Trophoblast cell (in vitro differentiated cells and primary cell): ENCODE measurements around the gene GFRA1.

Experiments
- DNase-seq, 2 donors: peaks; one replicate each; pipeline ENCODE4 v3.0.0-alpha.2; 2016
- H2AFZ ChIP-seq: 2 replicates; pipeline ENCODE4 v1.6.1; 2013; ENCODE audit warnings: low read length, moderate library complexity, mild to moderate bottlenecking; ENCODE audit not compliant: insufficient read depth, poor library complexity
- H2AK5ac ChIP-seq: 2 replicates; pipeline ENCODE4 v1.6.1; 2013; ENCODE audit warnings: mild to moderate bottlenecking, low read length
- H2BK120ac ChIP-seq: 2 replicates; pipeline ENCODE4 v1.6.1; 2013; ENCODE audit warnings: low read length, mild to moderate bottlenecking, moderate library complexity; ENCODE audit not compliant: insufficient read depth, poor library complexity
- H2BK12ac ChIP-seq: 2 replicates; pipeline ENCODE4 v1.6.1; 2013; ENCODE audit warnings: mild to moderate bottlenecking, low read length, moderate library complexity
- H2BK5ac ChIP-seq: 2 replicates; pipeline ENCODE4 v1.6.1; 2013; ENCODE audit warnings: low read length, low read depth, moderate library complexity, mild to moderate bottlenecking; ENCODE audit not compliant: poor library complexity
- H3K14ac ChIP-seq: 2 replicates; pipeline ENCODE4 v1.6.1; 2013; ENCODE audit warnings: mild to moderate bottlenecking, low read length
- H3K18ac ChIP-seq: 2 replicates; pipeline ENCODE4 v1.6.1; 2013; ENCODE audit warnings: mild to moderate bottlenecking, low read length
- H3K23ac ChIP-seq: 2 replicates; pipeline ENCODE4 v1.6.1; 2013; ENCODE audit warnings: low read length
- H3K27ac ChIP-seq: 2 replicates; pipeline ENCODE4 v1.5.1; 2013; ENCODE audit warnings: low read depth, mild to moderate bottlenecking, inconsistent platforms, low read length, moderate library complexity
- H3K27me3 ChIP-seq: 2 replicates; pipeline ENCODE4 v1.6.1; 2013; ENCODE audit warnings: inconsistent platforms, mild to moderate bottlenecking, low read length, moderate library complexity; ENCODE audit not compliant: insufficient read depth
- H3K36me3 ChIP-seq, 2 experiments: 1 replicate in 1 of 2; 2 replicates in 1 of 2; pipeline ENCODE4 v1.6.1; 2013; ENCODE audit warnings: low read length in 2 of 2, mild to moderate bottlenecking in 2 of 2, moderate library complexity in 1 of 2; ENCODE audit not compliant: insufficient read depth in 2 of 2, control insufficient read depth in 1 of 2
- H3K4ac ChIP-seq: 2 replicates; pipeline ENCODE4 v1.6.1; 2013; ENCODE audit warnings: low read depth, mild to moderate bottlenecking, low read length, moderate library complexity
- H3K4me1 ChIP-seq, 2 experiments: 1 replicate in 1 of 2; 2 replicates in 1 of 2; pipeline ENCODE4 v1.6.1; 2013; ENCODE audit warnings: low read length in 2 of 2, mild to moderate bottlenecking in 2 of 2, moderate library complexity in 1 of 2; ENCODE audit not compliant: insufficient read depth in 2 of 2, control insufficient read depth in 1 of 2
- H3K4me2 ChIP-seq: 2 replicates; pipeline ENCODE4 v1.6.1; 2013; ENCODE audit warnings: inconsistent platforms, mild to moderate bottlenecking, low read length, moderate library complexity
- H3K4me3 ChIP-seq: 2 replicates; pipeline ENCODE4 v1.5.1; 2013; ENCODE audit warnings: mild to moderate bottlenecking, low read depth, low read length, inconsistent platforms
- H3K79me1 ChIP-seq: one replicate; pipeline ENCODE4 v1.6.1; 2013; ENCODE audit warnings: low read length
- H3K79me2 ChIP-seq: 2 replicates; pipeline ENCODE4 v1.6.1; 2013; ENCODE audit warnings: low read length, mild to moderate bottlenecking; ENCODE audit not compliant: control insufficient read depth, insufficient read depth, poor library complexity
- H3K9ac ChIP-seq: 2 replicates; pipeline ENCODE4 v1.6.1; 2013; ENCODE audit warnings: mild to moderate bottlenecking, low read length
- H3K9me3 ChIP-seq: 2 replicates; pipeline ENCODE4 v1.6.1; 2013; ENCODE audit warnings: low read depth, mild to moderate bottlenecking, control low read depth, inconsistent platforms, low read length; ENCODE audit not compliant: insufficient read depth
- H4K12ac ChIP-seq: 2 replicates; pipeline ENCODE4 v1.6.1; 2013; ENCODE audit warnings: low read depth, mild to moderate bottlenecking, low read length, moderate library complexity
- H4K8ac ChIP-seq: 2 replicates; pipeline ENCODE4 v1.6.1; 2013; ENCODE audit warnings: low read depth, mild to moderate bottlenecking, low read length, moderate library complexity
- H4K91ac ChIP-seq: one replicate; pipeline ENCODE4 v1.6.1; 2013; ENCODE audit warnings: low read depth, mild to moderate bottlenecking, low read length, moderate library complexity
- WGBS: extraction: QIAGEN DNeasy Blood & Tissue Kit; methylation state at CpG from one replicate; pipeline ENCODE4 v1.1.7; 2013; ENCODE audit warnings: missing lambda C conversion rate; ENCODE audit not compliant: insufficient read length, insufficient coverage; ENCODE audit errors: extremely low coverage; 5-methylcytosine and 5-hydroxymethylcytosine counted together

GFRA1 gene

DNA sequence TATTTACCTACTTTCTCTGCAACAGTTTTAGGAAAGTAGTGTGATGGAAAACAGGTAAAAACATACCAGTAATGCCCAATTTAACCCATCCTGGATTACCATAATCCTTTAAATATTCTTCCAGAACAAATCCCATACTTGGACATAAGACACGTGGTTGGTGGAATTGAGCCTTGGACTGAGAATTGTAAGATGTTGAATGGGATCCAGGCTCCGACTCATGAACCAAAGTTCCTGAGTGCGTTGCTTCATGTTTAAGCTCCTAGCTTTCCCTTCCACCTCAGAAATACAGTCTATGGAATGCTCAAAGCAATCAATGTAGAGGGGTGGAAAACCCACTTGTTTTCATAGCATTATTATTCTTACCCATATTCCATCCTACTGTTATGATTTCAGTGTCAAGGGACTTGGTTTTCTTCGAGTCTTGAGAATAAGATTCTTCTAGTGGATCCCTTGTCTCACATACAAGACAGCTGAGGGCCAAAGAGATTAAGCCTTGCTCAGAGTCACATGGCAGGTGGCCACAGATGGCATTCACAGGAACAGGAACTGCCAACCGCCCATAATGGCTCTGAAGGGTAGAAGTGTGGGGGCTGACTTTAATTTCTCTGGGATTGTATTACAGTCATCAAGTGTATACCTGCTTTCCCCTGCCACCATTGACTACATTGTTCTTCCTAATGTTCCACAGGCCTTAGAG, 171.2 kb downstream of the GFRA1 start:
- H2AK5ac ChIP-seq: no peak overlapping the region
- no peak overlapping the region for H3K4me3 ChIP-seq
- H3K14ac ChIP-seq: no peak overlapping the region
- H3K79me2 ChIP-seq: no peaks in the 10 kb centered on the region
- no peak overlapping the region for H4K91ac ChIP-seq
- H3K9ac ChIP-seq: no peak overlapping the region
- no peak for DNase-seq
- no peak overlapping the region for H2AFZ ChIP-seq
- H2BK5ac ChIP-seq: no peak overlapping the region
- no peak overlapping the region for H3K27ac ChIP-seq
- H2BK12ac ChIP-seq: no peak overlapping the region
- H3K4ac ChIP-seq: no peak overlapping the region
- no peak overlapping the region for H4K12ac ChIP-seq
- no peaks in the 10 kb centered on the region for H3K9me3 ChIP-seq
- H2BK120ac ChIP-seq: no peak overlapping the region
- H4K8ac ChIP-seq: no peak overlapping the region
- no peak overlapping the region for H3K18ac ChIP-seq
- H3K27me3 ChIP-seq: no peaks in the 10 kb centered on the region
- H3K79me1 ChIP-seq: no peaks in the 10 kb centered on the region
- H3K36me3 ChIP-seq: no peaks in the 10 kb centered on the region
- H3K4me1 ChIP-seq: peaks cover 0 to 3% of the 10 kb centered on the region in 2 experiments
- no peak overlapping the region for H3K23ac ChIP-seq
- no CpG with 5 or more reads among the region's 5 CpGs for whole genome bisulfite sequencing
- H3K4me2 ChIP-seq: no peak overlapping the region

DNA sequence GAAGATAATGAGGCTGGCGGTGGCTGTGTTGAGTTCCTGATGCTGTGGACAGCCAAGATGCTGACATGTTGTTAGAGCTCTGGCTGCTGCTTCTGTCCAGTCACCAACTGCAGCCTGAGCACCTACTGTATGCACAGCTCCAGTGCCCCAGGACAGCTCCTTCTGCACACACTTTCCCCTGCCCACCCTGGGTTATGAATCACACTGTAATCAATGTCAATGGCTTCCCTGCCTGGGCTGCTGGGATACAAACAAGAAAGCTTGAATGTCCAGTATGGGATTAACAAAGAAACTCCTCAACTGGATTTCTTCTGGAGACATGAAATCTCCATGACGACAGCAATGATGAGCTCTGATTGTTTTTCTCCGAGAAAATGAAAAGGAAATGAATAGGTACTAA, 172.0 kb downstream of the GFRA1 start:
- H2BK12ac ChIP-seq: no peak overlapping the region
- WGBS: no CpG with 5 or more reads among the region's 3 CpGs
- H3K23ac ChIP-seq: no peak overlapping the region
- H2BK120ac ChIP-seq: no peak overlapping the region
- H3K4me3 ChIP-seq: no peak overlapping the region
- H3K4ac ChIP-seq: no peak overlapping the region
- H4K91ac ChIP-seq: no peak overlapping the region
- H3K27me3 ChIP-seq: no peaks in the 10 kb centered on the region
- H2BK5ac ChIP-seq: no peak overlapping the region
- H3K9me3 ChIP-seq: no peaks in the 10 kb centered on the region
- no peaks in the 10 kb centered on the region for H3K79me2 ChIP-seq
- peaks cover 0 to 3% of the 10 kb centered on the region in 2 experiments for H3K4me1 ChIP-seq
- no peak overlapping the region for H2AK5ac ChIP-seq
- no peaks in the 10 kb centered on the region for H3K79me1 ChIP-seq
- no peak overlapping the region for H3K14ac ChIP-seq
- no peak overlapping the region for H4K12ac ChIP-seq
- no peak overlapping the region for H3K18ac ChIP-seq
- no peak for DNase-seq
- no peak overlapping the region for H3K27ac ChIP-seq
- H3K36me3 ChIP-seq: no peaks in the 10 kb centered on the region
- H4K8ac ChIP-seq: no peak overlapping the region
- H3K4me2 ChIP-seq: no peak overlapping the region
- no peak overlapping the region for H2AFZ ChIP-seq
- H3K9ac ChIP-seq: no peak overlapping the region

DNA sequence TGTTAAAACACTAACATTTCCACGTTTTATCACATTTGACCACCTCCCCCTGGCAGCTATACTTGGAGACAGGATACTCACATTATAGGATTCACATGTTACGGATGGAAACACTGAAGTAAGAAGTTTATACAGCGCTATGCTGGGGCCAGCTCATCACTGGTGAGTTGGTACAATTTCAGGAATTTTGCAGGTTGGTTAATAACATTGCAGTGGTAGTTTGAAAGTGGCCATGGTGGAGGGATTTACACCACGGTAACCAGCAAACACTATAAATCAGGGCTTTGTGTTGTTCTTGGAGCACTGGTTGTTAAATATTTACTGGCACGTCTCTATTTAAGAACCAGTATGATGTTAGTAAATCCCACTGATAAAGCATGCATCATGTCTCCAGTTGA, 174.0 kb downstream of the GFRA1 start:
- no peak for DNase-seq
- Histone ChIP-seq H3K36me3 (no peaks in the 10 kb centered on the region), H3K9me3 (peaks cover 2% of the 10 kb centered on the region), H2BK120ac (no peak overlapping the region), H4K12ac (no peak overlapping the region), H3K4me1 (peaks cover 0 to 3% of the 10 kb centered on the region in 2 experiments), H3K23ac (no peak overlapping the region), H2BK12ac (no peak overlapping the region), H3K79me1 (no peaks in the 10 kb centered on the region), H3K18ac (no peak overlapping the region), H3K27ac (no peak overlapping the region), H2AFZ (no peak overlapping the region), H3K4ac (no peak overlapping the region), H2BK5ac (no peak overlapping the region), H3K27me3 (no peaks in the 10 kb centered on the region), H3K14ac (no peak overlapping the region), H4K91ac (no peak overlapping the region), H3K4me2 (no peak overlapping the region), H4K8ac (no peak overlapping the region), H3K9ac (no peak overlapping the region), H2AK5ac (no peak overlapping the region), H3K4me3 (no peak overlapping the region), H3K79me2 (no peaks in the 10 kb centered on the region)
- no CpG with 5 or more reads among the region's 5 CpGs for WGBS

DNA sequence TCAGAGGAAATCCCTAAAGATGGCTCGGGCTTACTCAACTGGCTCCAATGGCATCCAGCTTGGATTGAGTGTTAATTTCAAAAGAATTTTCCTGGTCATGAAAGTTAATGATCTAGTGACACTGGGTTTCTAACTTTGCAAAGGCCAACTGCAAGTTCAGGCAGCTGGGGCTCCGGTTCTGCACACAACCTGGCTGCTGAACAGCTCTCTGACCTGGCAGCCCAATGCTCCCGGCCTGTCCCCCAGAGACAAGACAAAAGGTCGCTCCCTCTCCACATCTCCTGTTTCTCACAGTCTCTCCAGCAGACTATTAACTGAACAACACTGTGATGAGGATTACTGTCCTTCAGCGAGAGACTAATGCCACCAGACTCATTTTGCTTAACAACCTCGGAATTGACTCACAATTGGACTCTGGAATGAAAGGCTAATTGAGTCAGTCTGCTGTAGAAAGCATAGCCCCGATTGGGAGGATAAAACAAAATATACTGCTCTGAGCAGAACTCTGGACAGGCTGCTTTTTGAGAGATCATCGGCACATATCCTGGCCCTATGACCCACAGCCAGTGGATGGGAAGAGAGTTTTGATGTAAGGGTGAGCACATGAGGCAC, 174.5 kb downstream of the GFRA1 start:
- Histone ChIP-seq H3K27me3 (no peaks in the 10 kb centered on the region), H2BK120ac (no peak overlapping the region)
- no CpG with 5 or more reads among the region's 8 CpGs for WGBS

More for the DNA sequence above, 174.5 kb downstream of the GFRA1 start:
- Histone ChIP-seq H3K14ac (no peak overlapping the region), H4K8ac (no peak overlapping the region), H3K79me1 (no peaks in the 10 kb centered on the region), H3K18ac (no peak overlapping the region), H4K91ac (no peak overlapping the region), H3K27ac (no peak overlapping the region), H2BK5ac (no peak overlapping the region), H3K4ac (no peak overlapping the region), H3K23ac (no peak overlapping the region), H4K12ac (no peak overlapping the region), H2BK12ac (no peak overlapping the region), H3K4me3 (no peak overlapping the region), H3K4me1 (no peaks in the 10 kb centered on the region), H3K79me2 (no peaks in the 10 kb centered on the region), H3K9me3 (peaks cover 2% of the 10 kb centered on the region), H2AFZ (no peak overlapping the region), H2AK5ac (no peak overlapping the region), H3K36me3 (no peaks in the 10 kb centered on the region), H3K4me2 (no peak overlapping the region), H3K9ac (no peak overlapping the region)
- DNase-seq: no peak
